Measurements from ENCODE around the gene SLC9A9.

GRCh38 chr3:143612541-143612940 lies 235.7 kb downstream of the SLC9A9 start:
- no peak for TF ChIP-seq CTCF (IDR thresholded peaks at IDR 0.05)
- no peak for TF ChIP-seq POLR2A (IDR thresholded peaks at IDR 0.05)
- TF ChIP-seq POLR2AphosphoS5 (IDR thresholded peaks at IDR 0.05), result no peak
- TF ChIP-seq EP300 (IDR thresholded peaks at IDR 0.05), result no peak
